Left forelimb (tissue), 1 donor: ENCODE results near the gene RTP5.

Source experiments
- DNase-seq: peaks from one replicate; pipeline ENCODE4 v3.0.0-alpha.2; 2018; ENCODE audit warnings: low spot score

RTP5 gene

GRCh38 chr2:241857572-241858121 is 11.9 kb upstream of the RTP5 start:
- DNase-seq: no peak

DNA sequence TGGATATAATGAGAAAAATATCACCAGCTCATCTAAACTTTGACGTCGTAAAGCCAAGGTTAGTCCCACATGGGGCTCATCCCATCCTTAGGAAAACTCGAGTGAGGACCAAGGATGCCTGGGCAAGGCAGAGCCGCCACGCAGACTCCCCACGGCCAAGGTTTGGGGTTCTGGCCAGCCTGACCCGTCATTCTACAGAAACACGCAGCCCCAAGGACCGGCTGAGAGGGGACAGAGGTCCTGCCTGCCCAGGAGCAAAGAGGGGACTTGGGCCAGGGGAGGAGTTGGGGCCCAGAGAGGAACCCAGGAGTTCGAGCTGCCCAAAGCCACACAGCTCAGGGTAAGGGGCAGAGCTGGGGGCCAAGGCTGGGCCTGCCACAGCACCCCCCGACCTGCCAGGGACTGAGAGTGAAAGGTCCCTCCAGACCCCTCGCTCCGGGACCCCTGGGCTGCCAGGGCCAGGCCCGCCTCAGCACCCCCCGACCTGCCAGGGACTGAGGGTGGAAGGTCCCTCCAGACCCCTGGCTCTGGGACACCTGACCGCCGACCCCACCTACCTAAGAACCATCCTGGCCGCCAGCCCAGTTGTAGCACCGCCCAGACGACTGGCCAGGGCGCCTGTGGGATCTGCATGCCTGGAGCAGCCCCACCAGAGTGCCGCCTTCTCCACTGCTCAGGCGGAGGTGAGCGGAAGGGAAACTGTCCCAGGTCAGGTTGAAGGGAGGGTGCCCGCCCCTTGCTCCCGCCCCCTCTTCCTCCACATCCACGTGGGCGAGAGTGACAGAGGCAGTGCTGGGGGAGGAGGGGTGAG is 11.1 kb upstream of the RTP5 start, which contains the start of gene PDCD1:
Gene PDCD1, minus strand, starts transcription at position 689 of the 811 bp plus-strand sequence. Its CDS starts 56 bp downstream, at position 633.
- no peak for DNase-seq

DNA sequence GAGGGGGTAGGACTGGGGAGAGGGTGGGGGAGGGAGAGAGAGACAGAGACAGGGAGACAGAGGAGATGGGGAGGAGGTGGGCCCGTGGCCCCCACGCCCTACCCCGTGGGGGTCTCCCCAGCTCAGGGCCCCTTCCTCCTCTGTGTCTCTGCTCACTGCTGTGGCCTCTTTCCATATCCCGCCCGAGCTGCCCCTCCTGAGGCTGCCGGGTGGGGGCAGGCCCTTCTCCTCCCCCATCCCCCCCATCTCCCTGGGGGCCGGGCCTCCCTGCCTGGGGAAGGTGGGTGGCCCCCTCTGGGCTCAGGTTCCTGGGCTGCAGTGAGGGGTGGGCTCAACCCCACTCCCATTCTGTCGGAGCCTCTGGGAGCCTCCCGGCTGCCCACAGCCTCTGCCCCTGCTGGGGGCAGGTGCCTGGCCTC is 10.5 kb upstream of the RTP5 start:
- DNase-seq: no peak

- peak; percentile 67 for DNase-seq
Measured at GRCh38 chr2:241859436-241860183, 9.9 kb upstream of the RTP5 start.

DNA sequence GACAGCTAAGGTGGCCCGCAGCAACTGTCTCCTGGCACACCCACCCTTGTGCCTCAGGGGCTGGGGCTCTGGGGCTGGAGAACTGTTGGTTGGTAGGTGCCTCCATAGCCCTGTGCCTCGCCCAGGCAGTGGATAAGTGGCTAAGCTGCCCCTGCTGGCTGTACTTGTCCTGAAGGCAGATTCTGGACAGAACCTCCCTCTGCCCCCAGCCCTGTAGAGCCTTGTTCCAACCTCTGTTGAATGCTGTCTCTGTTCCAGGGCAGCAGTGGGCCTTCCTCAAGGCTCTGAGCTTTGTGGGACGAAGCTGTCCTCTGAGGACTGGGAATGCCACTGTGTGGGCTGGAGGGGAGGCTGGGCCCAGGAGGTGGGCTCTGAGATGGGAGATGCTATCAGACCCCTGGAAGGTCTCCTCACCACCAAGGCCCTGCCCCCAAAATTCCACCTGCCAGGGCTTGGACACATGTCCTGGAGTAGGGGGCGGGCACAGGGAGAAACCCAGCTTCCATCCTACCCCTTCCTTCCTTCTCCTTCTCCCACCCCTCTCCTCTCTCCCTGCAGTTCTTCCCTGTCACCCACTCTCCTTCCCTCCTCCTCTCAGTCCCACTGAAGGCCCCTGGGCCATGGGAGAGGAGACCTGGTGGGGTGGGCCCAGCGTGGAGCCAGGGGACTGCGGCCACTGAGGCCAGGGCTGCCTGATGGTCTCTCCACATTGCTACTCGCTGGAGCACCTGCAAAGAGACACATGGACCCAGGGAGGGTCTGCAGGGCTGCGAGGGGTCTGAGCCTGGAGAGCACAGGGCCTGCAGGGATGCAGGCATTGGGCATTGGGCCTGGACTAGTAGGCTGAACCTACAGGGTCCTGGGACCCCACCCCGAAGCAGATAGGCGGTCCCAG is 9.1 kb upstream of the RTP5 start:
- no peak for DNase-seq

- no peak for DNase-seq
Measured at GRCh38 chr2:241861264-241861663, 8.3 kb upstream of the RTP5 start.

GRCh38 chr2:241862093-241862492 is 7.4 kb upstream of the RTP5 start:
- no peak for DNase-seq

DNA sequence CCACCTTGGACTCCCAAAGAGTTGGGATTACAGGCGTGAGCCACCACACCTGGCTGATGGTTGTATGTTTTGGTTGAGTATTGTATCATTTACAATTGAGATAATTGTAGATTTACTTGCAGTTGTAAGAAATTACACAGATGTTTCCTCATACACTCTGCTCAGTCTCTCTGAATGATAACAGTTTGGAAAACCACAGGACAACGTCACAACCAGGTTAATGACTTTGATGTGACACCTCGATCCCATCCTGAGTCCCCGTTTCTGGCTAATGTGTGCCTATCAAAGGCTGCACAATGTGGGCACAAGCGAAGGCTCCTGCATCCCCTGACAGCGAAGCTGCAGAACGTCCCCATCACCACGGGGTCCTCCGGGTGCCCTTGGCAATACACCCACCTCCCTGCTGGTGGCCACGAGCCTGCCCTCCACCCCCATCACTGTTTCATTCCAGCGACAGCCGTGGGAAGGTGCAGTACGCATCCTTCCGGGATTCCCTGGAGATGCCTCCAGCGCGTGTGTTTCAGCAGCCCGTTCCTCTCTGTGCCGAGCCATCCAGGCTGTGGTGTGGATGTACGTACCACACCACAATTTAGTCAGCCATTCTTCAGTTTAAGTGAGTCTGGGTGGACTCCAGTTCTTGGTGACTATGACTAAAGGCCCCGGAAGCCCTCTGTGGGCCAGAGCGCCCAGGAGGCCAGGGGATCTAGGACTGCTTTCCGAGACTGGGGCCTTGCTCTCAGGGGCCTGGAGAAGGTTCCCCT is 6.6 kb upstream of the RTP5 start:
- DNase-seq: no peak

DNA sequence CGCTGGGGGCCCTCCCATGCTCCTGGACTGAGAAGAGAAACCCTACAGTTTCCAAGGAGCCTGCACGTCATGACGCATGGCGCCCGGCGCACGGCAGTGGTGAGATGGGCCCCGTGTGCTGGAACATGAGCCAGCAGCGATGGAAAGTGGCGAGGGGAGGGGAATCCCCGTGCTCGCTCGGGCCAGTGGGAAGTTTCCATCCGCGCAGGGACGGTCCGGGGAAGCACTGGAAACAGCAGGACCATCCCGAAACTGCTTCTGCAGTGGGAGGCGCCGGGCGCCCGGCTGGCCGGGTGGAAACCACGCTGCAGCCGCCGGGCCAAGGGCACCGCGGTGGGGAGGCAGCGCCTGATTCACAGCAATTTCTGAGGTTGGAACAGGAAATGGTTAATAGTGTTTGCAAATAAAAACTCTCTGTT is 6.0 kb upstream of the RTP5 start:
- DNase-seq: no peak

DNA sequence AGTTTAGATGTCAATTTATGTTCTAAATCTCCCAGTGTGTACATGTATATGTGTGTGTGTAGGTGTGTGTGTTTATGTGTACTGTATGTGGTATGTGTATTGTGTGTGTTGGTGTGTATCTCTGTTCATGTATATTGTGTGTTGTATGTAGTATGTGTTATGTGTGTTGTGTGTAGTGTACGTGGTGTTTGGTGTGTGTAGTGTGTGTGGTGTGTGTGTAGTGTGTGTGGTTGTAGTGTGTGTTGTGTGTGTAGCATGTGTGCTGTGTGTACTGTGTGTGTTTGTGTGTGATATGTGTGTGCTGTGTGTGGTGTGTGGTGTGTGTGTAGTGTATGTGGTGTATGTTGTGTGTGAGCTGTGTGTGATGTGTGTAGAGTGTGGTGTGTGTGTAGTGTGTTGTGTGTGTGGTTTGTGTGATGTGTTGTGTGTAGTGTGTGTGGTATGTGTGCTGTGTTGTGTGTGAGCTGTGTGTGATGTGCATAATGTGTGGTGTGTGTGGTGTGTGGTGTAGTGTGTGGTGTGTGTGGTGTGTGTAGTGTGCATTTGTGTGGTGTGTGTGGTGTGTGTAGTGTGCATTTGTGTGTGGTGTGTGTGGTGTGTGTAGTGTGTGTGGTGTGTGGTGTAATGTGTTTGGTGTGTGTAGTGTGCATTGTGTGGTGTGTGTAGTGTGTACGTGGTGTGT is 5.2 kb upstream of the RTP5 start:
- DNase-seq: no peak

DNA sequence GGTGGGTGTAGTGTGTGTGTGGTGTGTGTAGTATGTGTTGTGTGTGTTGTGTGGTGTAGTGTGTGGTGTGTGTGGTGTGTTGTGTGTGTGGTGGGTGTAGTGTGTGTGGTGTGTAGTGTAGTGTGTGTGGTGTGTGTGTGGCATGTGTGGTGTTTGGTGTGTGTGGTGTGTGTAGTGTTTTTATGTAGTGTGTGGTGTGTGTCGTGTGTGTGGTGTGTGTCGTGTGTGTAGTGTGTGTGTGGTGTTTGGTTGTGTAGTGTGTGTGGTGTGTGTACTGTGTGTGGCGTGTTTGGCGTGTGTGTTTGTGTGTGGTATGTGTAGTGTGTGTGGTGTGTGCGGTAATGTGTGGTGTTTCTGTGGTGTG is 4.7 kb upstream of the RTP5 start:
- DNase-seq: no peak

DNA sequence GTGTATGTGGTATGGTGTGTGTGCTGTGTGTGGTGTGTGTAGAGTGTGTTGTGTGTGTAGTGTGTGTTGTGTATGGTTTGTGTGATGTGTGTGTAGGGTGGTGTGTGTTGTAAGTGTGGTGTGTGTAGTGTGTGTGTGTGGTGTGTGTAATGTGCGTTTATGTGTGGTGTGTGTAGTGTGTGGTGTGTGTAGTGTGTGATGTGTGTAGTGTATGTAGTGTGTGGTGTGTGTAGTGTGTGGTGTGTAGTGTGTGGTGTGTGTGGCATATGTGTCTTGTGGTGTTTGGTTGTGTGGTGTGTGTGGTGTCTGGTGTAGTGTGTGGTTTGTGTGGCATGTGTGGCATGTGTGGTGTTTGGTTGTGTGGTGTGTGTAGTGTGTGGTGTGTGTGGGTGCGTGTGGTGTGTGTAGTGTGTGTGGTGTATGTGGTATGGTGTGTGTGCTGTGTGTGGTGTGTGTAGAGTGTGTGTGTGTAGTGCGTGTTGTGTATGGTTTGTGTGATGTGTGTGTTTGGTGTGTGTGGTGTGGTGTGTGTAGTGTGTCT is 4.0 kb upstream of the RTP5 start:
- DNase-seq: no peak

DNA sequence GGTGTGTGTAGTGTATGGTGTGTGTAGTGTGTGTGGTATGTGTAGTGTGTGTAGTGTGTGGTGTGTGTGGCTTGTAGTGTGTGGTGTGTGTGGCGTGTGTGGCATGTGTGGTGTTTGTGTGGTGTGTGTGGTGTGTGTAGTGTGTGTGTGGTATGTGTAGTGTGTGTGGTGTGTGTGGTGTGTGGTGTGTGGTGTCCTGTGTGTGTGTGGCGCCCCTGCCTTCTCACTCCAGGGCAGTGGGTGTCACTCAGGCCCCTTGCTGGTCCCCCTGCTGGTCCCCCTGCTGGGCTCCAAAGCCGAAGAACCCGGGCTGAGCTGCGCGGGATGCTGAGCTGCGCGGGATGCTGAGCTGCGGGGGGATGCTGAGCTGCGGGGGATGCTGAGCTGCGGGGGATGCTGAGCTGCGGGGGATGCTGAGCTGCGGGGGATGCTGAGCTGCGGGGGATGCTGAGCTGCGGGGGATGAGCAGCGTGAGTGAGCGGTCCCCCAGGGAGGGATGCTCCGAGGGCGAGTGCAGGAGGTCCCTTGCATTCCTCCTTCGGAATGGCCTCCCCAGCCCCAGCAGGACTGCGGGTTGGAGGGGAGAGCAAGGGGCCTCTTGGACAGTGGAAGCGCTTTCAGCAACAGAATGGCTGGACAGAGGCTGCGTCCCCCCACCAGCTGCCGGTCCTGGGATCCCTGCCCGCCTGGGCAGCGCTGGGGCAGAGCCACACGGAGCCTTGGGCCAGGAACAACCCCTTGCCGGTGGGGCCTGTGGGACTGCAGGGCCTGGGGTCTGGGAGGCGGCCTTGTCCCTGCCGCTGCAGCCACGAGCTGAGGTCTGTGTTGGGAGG is 3.4 kb upstream of the RTP5 start:
- DNase-seq: no peak

DNA sequence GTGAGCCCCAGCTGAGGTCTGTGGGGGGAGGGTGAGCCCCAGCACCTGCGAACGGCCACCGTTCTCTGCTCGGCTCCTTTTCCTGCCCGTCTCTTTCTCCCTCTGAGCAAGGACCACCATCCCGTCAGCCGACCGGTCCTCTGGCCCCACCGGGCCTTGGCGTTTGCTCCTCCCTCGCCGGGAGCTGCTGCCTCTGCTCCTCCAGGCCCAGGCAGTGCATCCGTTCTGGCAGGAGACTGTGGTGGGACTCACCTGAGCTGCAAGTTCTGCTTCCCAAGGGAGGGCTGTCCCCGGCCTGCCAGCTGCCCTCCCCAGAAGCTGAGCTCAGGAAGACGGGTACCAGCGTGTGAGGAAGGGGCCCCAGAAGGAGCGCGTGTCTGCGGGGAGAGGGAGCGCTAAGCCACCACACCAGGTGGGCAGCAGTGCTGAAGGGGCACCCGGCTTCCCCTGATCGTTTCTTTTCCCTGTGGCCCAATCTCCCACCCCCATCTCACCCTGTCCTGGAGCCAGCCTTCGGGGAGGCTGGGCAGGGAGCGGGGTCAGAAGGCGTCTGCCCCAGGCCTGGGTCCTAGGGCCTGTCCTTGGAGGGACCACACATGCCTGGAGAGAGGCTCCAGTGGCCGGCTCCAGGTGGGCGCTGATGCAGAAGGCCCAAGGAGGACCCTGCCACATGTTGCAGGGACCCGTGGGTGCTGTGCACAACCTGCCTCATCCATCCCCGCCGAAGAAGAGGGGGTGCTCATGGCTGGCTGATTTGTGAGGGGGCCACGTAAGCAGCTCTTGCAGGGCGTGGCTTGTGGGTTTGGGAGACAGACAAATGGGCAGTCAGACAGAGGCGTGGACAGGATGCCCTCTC is 2.5 kb upstream of the RTP5 start:
- DNase-seq: no peak

GRCh38 chr2:241867776-241868420 is 1.6 kb upstream of the RTP5 start:
- DNase-seq: no peak

DNA sequence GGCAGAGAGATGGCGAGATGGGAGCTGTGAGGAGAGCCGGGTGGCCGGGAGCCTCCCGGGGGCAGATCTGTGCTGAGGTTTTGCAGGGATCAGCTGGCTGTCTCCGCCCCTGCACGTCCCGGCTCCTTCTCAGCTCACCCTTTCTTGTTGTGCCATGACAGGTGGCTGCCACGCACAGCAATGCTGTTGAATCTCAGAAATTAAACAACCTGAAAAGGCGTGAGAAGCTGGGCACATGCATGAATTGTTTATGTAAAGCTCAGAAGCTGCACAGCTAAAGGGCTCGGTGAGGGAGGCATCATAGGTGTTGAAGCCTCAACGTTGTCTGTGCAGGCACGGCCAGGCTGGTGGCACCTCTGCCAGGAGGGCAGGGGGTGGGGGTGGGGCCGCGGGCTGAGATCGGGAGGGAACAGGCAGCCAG is 858 bp upstream of the RTP5 start:
- DNase-seq: no peak

- no peak for DNase-seq
Measured at GRCh38 chr2:241870081-241870541, 582 bp downstream of the RTP5 start.
